HFFc6 (cell line): ENCODE measurements around the gene NKD2. TPM values are rescaled to one million over a fixed set of nuclear protein-coding genes. Genes with fewer than 3 reads are reported as not detected.

Experiments
- DNase-seq: peaks from one replicate; pipeline ENCODE4 v3.0.0-alpha.2; 2018
- H3K27ac Mint-ChIP-seq: 2 replicates; pipeline ENCODE4 v1.8.0; 2020; ENCODE audit warnings: mild to moderate bottlenecking, mixed read lengths
- H3K27me3 Mint-ChIP-seq: 2 replicates; pipeline ENCODE4 v1.8.0; 2021; ENCODE audit warnings: mild to moderate bottlenecking, moderate library complexity, mixed read lengths; ENCODE audit not compliant: insufficient read depth
- H3K36me3 Mint-ChIP-seq: 2 replicates; pipeline ENCODE4 v1.8.0; 2021; ENCODE audit warnings: low read depth, mixed read lengths
- H3K4me1 Mint-ChIP-seq: 2 replicates; pipeline ENCODE4 v1.8.0; 2020; ENCODE audit warnings: low read depth, mixed read lengths
- H3K4me3 Mint-ChIP-seq: 2 replicates; pipeline ENCODE4 v1.8.0; 2020; ENCODE audit warnings: mild to moderate bottlenecking, moderate library complexity, mixed read lengths
- H3K9me3 Mint-ChIP-seq: 2 replicates; pipeline ENCODE4 v1.8.0; 2020; ENCODE audit warnings: mild to moderate bottlenecking, mixed read lengths
- total RNA-seq, 6 experiments: library from RNA; stranded (reverse); fragmentation: NEBNext Ultra II Directional; extraction: Animal tissue kit (Norgen Biotek cat#: 25700); gene quantifications; 2 replicates in 1 of 6; 3 replicates in 5 of 6; pipeline ENCODE4 v1.2.3, GENCODE V29; 2021
- TF ChIP-seq, protein P1 (sequence below): fragments of 200-600 bp; sonication (generic); IDR thresholded peaks from 2 replicates; pipeline ENCODE4 v1.5.0; 2021; ENCODE audit warnings: antibody characterized with exemption, mild to moderate bottlenecking

The NKD2 gene
- total RNA-seq, 6 experiments from 2014 or later, result not detected

DNA sequence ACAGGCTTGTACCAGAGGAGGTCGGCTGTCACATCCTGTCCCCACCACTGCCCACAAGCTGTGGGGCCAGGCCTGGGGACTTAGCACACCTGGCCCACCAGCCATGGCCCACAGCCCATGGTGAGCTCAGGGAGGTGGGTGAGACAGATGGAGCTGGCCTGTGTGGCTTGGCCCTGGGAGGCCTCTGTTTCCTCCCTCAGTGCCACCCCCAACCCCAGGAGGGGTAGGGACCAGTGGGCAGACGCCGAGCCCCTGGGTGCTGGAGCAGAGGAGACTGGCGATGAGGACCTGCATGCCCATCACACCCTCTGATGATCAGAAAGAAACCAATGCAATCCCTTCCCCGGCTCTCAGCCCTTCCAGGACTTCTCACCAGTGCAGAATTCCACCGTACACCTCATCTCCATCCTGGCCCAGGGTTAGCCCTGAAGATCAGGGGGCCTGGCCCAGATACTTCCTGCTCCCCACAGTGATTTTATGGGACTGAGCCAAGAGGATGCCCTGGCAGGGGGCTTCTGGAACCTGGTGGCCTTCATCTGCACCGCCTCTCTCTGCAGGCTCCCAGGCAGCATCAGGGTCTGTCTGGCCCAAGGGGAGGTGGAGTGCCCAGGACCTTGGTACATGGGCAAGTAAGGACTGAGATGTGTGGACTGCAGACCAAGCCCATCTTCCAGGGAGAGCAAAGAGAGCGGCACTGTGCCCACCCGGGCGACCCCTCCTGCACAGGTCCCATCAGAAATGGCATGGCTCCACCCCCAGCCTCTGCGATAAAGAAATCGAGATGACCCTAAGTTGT, 16.9 kb upstream of the NKD2 start:
- DNase-seq, result no peak
- peaks cover 16% of the 10 kb centered on the region for H3K9me3 Mint-ChIP-seq
- no peak overlapping the region for H3K4me3 Mint-ChIP-seq

DNA sequence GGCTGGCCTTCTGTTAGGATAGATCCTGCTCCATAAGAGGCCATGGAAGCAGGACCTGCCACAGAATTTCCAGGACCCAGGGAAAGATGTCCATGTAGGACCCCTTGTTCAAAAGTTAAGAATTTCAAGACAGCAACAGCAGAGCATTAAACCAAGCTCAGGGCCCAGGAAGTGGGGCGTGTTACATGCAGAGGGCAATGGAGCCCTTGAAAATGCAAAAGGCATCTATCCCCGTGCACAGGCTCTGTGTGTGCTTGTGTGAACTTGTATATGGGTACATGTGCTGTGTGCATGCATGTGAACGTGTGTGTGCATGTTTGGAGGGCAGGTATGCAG, 14.4 kb upstream of the NKD2 start:
- H3K27ac Mint-ChIP-seq, result no peak overlapping the region

More for the DNA sequence above, 16.9 kb upstream of the NKD2 start:
- TF ChIP-seq, protein P1, sequence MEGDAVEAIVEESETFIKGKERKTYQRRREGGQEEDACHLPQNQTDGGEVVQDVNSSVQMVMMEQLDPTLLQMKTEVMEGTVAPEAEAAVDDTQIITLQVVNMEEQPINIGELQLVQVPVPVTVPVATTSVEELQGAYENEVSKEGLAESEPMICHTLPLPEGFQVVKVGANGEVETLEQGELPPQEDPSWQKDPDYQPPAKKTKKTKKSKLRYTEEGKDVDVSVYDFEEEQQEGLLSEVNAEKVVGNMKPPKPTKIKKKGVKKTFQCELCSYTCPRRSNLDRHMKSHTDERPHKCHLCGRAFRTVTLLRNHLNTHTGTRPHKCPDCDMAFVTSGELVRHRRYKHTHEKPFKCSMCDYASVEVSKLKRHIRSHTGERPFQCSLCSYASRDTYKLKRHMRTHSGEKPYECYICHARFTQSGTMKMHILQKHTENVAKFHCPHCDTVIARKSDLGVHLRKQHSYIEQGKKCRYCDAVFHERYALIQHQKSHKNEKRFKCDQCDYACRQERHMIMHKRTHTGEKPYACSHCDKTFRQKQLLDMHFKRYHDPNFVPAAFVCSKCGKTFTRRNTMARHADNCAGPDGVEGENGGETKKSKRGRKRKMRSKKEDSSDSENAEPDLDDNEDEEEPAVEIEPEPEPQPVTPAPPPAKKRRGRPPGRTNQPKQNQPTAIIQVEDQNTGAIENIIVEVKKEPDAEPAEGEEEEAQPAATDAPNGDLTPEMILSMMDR, result no peak
- Mint-ChIP-seq H3K4me1 (no peaks in the 10 kb centered on the region; the same call in 1 of the 2 replicates), H3K27me3 (peaks cover 27% of the 10 kb centered on the region), H3K36me3 (0 out of 2 replicates have a peak, but pooled peaks cover 4% of the 10 kb centered on the region), H3K27ac (no peak overlapping the region)

DNA sequence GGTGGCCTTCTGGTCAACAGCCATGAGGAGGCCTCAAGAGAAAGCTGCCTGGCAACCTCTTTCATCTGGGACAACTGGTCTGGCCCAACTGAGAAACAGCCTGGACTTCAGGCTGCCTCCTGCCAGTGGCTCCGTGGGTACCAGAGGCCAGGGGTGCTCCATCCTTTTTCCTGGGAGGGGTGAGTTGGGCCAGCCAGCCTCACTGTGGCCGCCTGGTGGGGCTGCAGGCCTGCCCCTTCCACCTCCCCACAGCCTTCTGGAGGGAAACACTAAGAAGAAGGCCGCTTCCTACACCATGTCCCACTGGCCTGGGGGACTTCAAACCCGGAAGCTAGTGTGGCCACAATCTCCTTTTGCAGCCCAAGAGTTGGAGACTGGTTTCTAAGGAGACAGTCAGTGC, 13.8 kb upstream of the NKD2 start:
- TF ChIP-seq, protein P1, result no peak
- no peaks in the 10 kb centered on the region for H3K9me3 Mint-ChIP-seq
- H3K27ac Mint-ChIP-seq, result no peak overlapping the region
- H3K27me3 Mint-ChIP-seq, result peaks cover 43% of the 10 kb centered on the region
- H3K4me1 Mint-ChIP-seq, result peaks cover 7% of the 10 kb centered on the region
- DNase-seq, result no peak
- H3K4me3 Mint-ChIP-seq, result no peak overlapping the region
- H3K36me3 Mint-ChIP-seq, result no peaks in the 10 kb centered on the region

More for the DNA sequence above, 14.4 kb upstream of the NKD2 start:
- peaks cover 41% of the 10 kb centered on the region for H3K27me3 Mint-ChIP-seq
- no peak overlapping the region for H3K4me3 Mint-ChIP-seq
- H3K36me3 Mint-ChIP-seq, result no peaks in the 10 kb centered on the region
- H3K9me3 Mint-ChIP-seq, result no peaks in the 10 kb centered on the region
- TF ChIP-seq, protein P1, result no peak
- DNase-seq, result no peak
- peaks cover 7% of the 10 kb centered on the region for H3K4me1 Mint-ChIP-seq

DNA sequence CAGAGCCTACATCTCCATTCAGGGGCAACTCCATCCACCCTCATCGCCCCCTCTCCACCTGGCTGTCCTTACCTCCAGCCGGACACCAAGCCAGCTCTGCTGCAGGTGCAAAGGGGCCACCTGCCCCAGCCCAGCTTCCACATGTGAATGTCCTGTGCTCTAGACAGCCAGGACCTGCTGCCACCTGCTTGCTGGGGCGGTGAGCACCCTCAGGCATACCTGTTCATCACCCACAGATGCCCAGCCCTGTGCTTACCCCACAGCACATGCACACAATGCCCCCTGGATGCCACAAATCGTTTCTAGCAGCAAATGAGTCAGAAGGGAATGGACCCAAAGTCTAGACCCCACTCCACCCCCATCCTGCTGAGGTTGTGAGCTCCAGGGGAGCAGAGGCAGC, 13.3 kb upstream of the NKD2 start:
- no peaks in the 10 kb centered on the region for H3K9me3 Mint-ChIP-seq

DNA sequence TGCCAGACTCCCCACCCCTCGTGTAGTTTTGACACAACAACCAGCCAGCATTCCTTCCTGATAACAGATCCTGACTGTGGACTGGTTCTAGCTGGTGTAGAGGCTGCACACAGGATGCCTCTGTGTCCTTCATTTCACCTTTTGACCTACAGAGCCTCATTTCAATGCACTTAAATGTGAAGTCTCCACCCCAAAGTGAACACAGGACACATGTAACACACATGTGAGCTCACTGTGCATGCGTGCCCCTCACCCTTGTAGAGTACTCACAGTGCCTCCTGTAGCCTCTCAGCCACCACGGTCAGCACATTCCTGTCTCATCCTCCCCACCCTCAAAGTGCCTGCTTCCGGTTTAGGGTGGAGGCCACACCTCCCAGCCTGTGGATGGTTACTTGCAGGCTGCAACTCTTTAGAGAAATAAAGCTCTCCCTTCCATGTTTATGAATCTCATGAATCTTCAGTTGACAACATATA, 11.6 kb upstream of the NKD2 start:
- Mint-ChIP-seq H3K4me3 (no peak overlapping the region), H3K9me3 (no peaks in the 10 kb centered on the region), H3K36me3 (no peaks in the 10 kb centered on the region), H3K4me1 (peaks cover 7% of the 10 kb centered on the region), H3K27ac (no peak overlapping the region), H3K27me3 (peaks cover 40% of the 10 kb centered on the region)
- TF ChIP-seq, protein P1, result no peak
- no peak for DNase-seq

More for the DNA sequence above, 13.3 kb upstream of the NKD2 start:
- DNase-seq, result no peak
- Mint-ChIP-seq H3K4me1 (peaks cover 7% of the 10 kb centered on the region), H3K27me3 (peaks cover 43% of the 10 kb centered on the region), H3K27ac (no peak overlapping the region), H3K4me3 (no peak overlapping the region), H3K36me3 (no peaks in the 10 kb centered on the region)
- TF ChIP-seq, protein P1, result no peak
